ENCODE results near the gene GPR15.

GRCh38 chr3:98501270-98501669, 30.5 kb upstream of the GPR15 start:
- TF ChIP-seq, protein P1, sequence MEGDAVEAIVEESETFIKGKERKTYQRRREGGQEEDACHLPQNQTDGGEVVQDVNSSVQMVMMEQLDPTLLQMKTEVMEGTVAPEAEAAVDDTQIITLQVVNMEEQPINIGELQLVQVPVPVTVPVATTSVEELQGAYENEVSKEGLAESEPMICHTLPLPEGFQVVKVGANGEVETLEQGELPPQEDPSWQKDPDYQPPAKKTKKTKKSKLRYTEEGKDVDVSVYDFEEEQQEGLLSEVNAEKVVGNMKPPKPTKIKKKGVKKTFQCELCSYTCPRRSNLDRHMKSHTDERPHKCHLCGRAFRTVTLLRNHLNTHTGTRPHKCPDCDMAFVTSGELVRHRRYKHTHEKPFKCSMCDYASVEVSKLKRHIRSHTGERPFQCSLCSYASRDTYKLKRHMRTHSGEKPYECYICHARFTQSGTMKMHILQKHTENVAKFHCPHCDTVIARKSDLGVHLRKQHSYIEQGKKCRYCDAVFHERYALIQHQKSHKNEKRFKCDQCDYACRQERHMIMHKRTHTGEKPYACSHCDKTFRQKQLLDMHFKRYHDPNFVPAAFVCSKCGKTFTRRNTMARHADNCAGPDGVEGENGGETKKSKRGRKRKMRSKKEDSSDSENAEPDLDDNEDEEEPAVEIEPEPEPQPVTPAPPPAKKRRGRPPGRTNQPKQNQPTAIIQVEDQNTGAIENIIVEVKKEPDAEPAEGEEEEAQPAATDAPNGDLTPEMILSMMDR (IDR thresholded peaks at IDR 0.05; ENCODE audit: insufficient read depth, low read length), result no peak
- TF ChIP-seq GABPA (IDR thresholded peaks at IDR 0.05; ENCODE audit: low read depth) (no peak), POLR2AphosphoS5 (IDR thresholded peaks at IDR 0.05; ENCODE audit: low read depth) (no peak), REST (IDR thresholded peaks at IDR 0.05; ENCODE audit: insufficient replicate concordance, low read depth) (no peak)

Measured in HL-60 (cell line).